ENCODE data around the gene TEAD4.

Gene TEAD4

DNA sequence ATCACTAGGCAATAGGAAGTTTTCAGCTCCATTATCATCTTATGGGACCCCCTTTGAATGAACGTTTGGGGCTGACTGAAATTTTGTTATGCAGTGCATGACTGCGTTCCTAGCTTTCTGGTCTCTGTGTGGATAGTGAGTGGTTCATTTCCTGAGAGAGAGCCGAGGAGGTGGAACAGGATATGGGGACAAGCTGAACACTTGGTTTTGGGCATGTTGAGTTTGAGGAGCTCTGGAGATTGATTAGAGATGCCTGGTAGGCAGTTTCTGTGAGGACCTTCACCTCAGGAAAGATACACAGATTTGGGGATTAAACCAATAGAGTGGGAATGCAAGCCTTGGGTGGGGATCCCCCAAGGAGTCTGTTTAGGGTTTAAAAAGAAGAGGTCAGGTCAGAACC is 27.7 kb downstream of the TEAD4 start:
- Histone ChIP-seq H2AFZ (ENCODE audit: low read depth) (no peak overlapping the region), H3K4me3 (IDR thresholded peaks at IDR 0.05; ENCODE audit: insufficient read depth, low read depth, low read length) (no peak overlapping the region), H4K20me1 (ENCODE audit: insufficient read depth) (no peaks in the 10 kb centered on the region), H3K27me3 (ENCODE audit: insufficient read depth, low read depth) (no peaks in the 10 kb centered on the region), H3K27ac (no peak overlapping the region), H3K36me3 (ENCODE audit: insufficient read depth) (no peaks in the 10 kb centered on the region), H3K79me2 (ENCODE audit: insufficient read depth, low read depth) (no peaks in the 10 kb centered on the region; the same call in 1 of the 2 replicates), H3K4me2 (no peak overlapping the region), H3K9ac (no peak overlapping the region), H3K4me1 (ENCODE audit: low read depth, poor library complexity, severe bottlenecking) (no peaks in the 10 kb centered on the region)
- TF ChIP-seq, protein P1, sequence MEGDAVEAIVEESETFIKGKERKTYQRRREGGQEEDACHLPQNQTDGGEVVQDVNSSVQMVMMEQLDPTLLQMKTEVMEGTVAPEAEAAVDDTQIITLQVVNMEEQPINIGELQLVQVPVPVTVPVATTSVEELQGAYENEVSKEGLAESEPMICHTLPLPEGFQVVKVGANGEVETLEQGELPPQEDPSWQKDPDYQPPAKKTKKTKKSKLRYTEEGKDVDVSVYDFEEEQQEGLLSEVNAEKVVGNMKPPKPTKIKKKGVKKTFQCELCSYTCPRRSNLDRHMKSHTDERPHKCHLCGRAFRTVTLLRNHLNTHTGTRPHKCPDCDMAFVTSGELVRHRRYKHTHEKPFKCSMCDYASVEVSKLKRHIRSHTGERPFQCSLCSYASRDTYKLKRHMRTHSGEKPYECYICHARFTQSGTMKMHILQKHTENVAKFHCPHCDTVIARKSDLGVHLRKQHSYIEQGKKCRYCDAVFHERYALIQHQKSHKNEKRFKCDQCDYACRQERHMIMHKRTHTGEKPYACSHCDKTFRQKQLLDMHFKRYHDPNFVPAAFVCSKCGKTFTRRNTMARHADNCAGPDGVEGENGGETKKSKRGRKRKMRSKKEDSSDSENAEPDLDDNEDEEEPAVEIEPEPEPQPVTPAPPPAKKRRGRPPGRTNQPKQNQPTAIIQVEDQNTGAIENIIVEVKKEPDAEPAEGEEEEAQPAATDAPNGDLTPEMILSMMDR (conservative IDR thresholded peaks at IDR 0.05; ENCODE audit: low read depth, low read length) = no peak

DNA sequence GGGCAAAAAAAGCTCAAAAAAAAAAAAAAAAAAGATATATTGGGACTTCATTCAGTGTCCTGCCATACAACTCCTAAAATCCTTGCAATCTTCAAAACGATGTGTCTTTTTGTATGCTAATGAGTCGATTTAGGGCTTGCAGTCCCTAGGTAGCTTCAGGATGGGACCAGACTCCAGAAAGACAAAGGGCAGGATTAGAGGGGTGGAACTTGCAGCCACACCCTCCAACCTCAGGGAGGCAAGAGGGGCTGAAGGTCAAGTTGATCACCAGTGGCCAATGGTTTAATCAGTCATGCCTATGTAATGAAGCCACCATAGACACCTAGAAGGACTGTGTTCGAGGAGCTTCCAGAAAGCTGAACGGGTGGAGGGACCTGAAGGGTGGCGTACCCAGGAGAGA is 29.3 kb downstream of the TEAD4 start:
- no peaks in the 10 kb centered on the region for H4K20me1 ChIP-seq (ENCODE audit: insufficient read depth)
- no peak overlapping the region for H3K9ac ChIP-seq
- no peaks in the 10 kb centered on the region for H3K36me3 ChIP-seq (ENCODE audit: insufficient read depth)
- no peaks in the 10 kb centered on the region for H3K4me1 ChIP-seq (ENCODE audit: low read depth, poor library complexity, severe bottlenecking)
- no peak overlapping the region for H3K4me2 ChIP-seq
- no peaks in the 10 kb centered on the region for H3K27me3 ChIP-seq (ENCODE audit: insufficient read depth, low read depth)
- H3K27ac ChIP-seq = no peak overlapping the region
- H2AFZ ChIP-seq (ENCODE audit: low read depth) = no peak overlapping the region
- H3K4me3 ChIP-seq (IDR thresholded peaks at IDR 0.05; ENCODE audit: insufficient read depth, low read depth, low read length) = no peak overlapping the region
- H3K79me2 ChIP-seq (ENCODE audit: insufficient read depth, low read depth) = no peaks in the 10 kb centered on the region; the same call in 1 of the 2 replicates
- TF ChIP-seq, protein P1 (conservative IDR thresholded peaks at IDR 0.05; ENCODE audit: low read depth, low read length) = no peak

DNA sequence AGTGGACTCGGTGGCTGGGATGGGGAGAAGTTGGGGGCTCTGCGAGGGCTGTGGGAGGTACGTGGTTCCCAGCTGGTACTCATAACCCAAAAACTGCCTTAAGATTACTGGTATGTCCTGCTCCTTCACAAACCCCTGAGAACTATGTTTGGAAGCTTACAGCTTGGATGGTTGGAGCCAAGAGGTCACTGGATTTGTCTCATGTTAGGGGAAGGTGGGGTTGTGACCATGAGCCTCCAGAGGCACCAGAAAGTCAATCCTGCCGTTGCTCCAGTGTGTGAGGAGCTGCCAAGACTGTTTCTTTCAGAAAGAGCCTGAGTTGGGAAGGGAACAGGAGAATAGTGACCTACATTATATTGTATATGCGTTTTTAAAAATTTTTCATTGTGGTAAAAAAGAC is 33.5 kb downstream of the TEAD4 start:
- TF ChIP-seq, protein P1 (conservative IDR thresholded peaks at IDR 0.05; ENCODE audit: low read depth, low read length) = no peak
- Histone ChIP-seq H3K79me2 (ENCODE audit: insufficient read depth, low read depth) (no peaks in the 10 kb centered on the region), H3K4me2 (no peak overlapping the region), H3K27ac (no peak overlapping the region), H3K9ac (no peak overlapping the region), H4K20me1 (ENCODE audit: insufficient read depth) (no peaks in the 10 kb centered on the region), H3K4me3 (IDR thresholded peaks at IDR 0.05; ENCODE audit: insufficient read depth, low read depth, low read length) (no peak overlapping the region), H3K36me3 (ENCODE audit: insufficient read depth) (no peaks in the 10 kb centered on the region), H3K27me3 (ENCODE audit: insufficient read depth, low read depth) (no peaks in the 10 kb centered on the region), H3K4me1 (ENCODE audit: low read depth, poor library complexity, severe bottlenecking) (no peaks in the 10 kb centered on the region), H2AFZ (ENCODE audit: low read depth) (no peak overlapping the region)

DNA sequence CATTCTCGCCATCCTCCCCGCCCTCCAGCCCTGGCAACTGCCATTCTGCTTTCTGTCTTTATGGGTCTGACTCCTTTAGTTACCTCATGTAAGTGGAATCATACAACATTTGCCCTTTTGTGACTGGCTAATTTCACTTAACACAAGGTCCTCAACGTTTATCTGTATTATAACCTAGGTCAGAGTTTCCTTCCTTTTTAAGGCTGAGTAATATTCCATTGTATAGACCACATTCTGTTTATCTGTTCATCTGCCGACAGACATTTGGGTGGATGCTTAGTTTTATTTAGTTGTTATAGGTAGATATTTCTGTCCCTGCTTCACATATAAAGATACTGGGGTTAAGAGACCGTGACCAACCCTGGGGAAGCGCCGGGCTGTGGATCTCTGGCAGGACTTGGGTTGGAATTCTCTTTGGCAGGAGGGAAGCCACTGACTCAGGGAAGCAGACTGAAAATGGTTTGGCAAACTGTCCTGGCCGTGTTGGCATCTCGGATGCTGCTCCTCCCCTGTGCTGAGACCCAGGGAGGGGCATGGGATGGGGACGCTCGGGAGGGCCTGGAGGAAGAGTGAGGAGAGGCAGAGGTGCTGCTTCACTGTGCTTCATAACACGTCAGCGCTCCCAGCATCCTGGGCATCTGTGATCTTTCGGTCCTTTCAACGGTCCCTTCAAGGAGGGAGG is 38.9 kb downstream of the TEAD4 start:
- Histone ChIP-seq H3K4me1 (ENCODE audit: low read depth, poor library complexity, severe bottlenecking) (no peaks in the 10 kb centered on the region), H3K4me2 (no peak overlapping the region), H3K79me2 (ENCODE audit: insufficient read depth, low read depth) (no peaks in the 10 kb centered on the region), H3K27ac (no peak overlapping the region), H3K9ac (no peak overlapping the region), H4K20me1 (ENCODE audit: insufficient read depth) (no peaks in the 10 kb centered on the region), H3K36me3 (ENCODE audit: insufficient read depth) (no peaks in the 10 kb centered on the region), H3K4me3 (IDR thresholded peaks at IDR 0.05; ENCODE audit: insufficient read depth, low read depth, low read length) (no peak overlapping the region), H3K27me3 (ENCODE audit: insufficient read depth, low read depth) (no peaks in the 10 kb centered on the region), H2AFZ (ENCODE audit: low read depth) (no peak overlapping the region)
- TF ChIP-seq, protein P1 (conservative IDR thresholded peaks at IDR 0.05; ENCODE audit: low read depth, low read length) = no peak

Measured in KMS-11 (cell line).